Peyer's patch (tissue), 4 donors: ENCODE data around the gene RASD1.

Source experiments
- CTCF ChIP-seq, 6 experiments: fragments of 450-650 bp in 4 of 6; fragments of 200-600 bp in 2 of 6; sonication (generic) in 1 of 6; IDR thresholded peaks; one replicate each; pipeline ENCODE4 v1.5.1; 2017 to 2019; ENCODE audit warnings: antibody characterized with exemption in 6 of 6, mild to moderate bottlenecking in 3 of 6, moderate library complexity in 1 of 6
- POLR2A ChIP-seq, 2 donors: fragments of 450-650 bp; IDR thresholded peaks; one replicate each; pipeline ENCODE4 v1.5.1; 2017; ENCODE audit warnings: antibody characterized with exemption in 2 of 2, mild to moderate bottlenecking in 2 of 2, moderate library complexity in 2 of 2

DNA sequence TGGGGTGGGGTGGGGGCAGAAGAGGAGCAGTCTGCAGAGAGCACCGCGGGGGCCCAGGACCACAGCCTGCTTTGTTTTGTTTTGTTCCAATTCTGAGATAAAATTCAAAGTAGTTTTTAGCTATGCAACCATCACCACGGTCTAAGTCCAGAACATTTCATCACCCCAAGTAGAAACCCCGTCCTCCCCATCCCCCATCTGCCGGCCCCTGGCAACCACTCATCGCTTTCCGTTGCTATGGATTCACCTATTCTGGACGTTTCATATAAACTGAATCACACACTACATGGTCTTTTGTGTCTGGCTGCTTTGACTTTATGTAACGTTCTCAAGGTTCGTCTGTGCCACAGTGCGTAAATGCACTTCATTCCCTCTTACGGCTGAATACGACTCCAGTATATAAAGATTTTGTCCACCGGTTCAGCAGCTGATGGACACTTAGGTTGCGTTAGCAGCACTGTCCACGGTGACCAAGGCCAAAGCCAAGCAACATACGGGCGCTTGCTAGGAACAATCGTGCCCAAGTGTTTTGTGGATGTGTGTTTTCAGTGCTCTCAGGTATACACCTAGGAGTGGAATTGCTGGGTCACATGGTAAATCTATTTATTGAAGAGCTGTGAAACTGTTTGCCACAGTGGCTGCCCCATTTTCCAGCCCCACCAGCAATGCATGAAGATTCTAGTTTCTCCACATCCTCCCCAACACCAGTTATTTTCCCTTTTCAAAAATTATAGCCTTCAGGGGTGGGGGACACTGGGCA lies 27.7 kb upstream of the RASD1 start:
- TF ChIP-seq CTCF (IDR thresholded peaks at IDR 0.05) (no peak), POLR2A (IDR thresholded peaks at IDR 0.05) (no peak)
